OCI-LY1 (cell line): ENCODE results near the gene SDC4.

ENCODE experiments used
- H2AFZ ChIP-seq: fragments of 200-600 bp; sonication (generic), shearing (Covaris generic); 2 replicates; pipeline ENCODE4 v1.6.0; 2014; ENCODE audit warnings: antibody characterized with exemption, mild to moderate bottlenecking, low read length
- H3F3A ChIP-seq: fragments of 200-600 bp; sonication (generic), shearing (Covaris generic); 2 replicates; pipeline ENCODE4 v1.6.0; 2014; ENCODE audit warnings: mild to moderate bottlenecking, antibody characterized with exemption, low read length, moderate library complexity; ENCODE audit not compliant: insufficient read depth
- H3K27ac ChIP-seq: fragments of 200-600 bp; sonication (generic); 2 replicates; pipeline ENCODE4 v1.5.1; 2014; ENCODE audit warnings: low read length, mixed run types, mild to moderate bottlenecking, low read depth; ENCODE audit not compliant: poor library complexity, severe bottlenecking
- H3K27me3 ChIP-seq: fragments of 200-600 bp; sonication (generic); 2 replicates; pipeline ENCODE4 v1.6.0; 2014; ENCODE audit warnings: antibody characterized with exemption, mild to moderate bottlenecking, low read length, moderate library complexity; ENCODE audit not compliant: insufficient read depth
- H3K36me3 ChIP-seq: fragments of 200-600 bp; sonication (generic); 2 replicates; pipeline ENCODE4 v1.6.1; 2014; ENCODE audit warnings: mild to moderate bottlenecking, antibody characterized with exemption, low read length, moderate library complexity, mixed read lengths; ENCODE audit not compliant: insufficient read depth
- H3K4me1 ChIP-seq: fragments of 200-600 bp; sonication (generic); 2 replicates; pipeline ENCODE4 v1.5.1; 2014; ENCODE audit warnings: mild to moderate bottlenecking, low read length, moderate library complexity; ENCODE audit not compliant: insufficient read depth, severe bottlenecking
- H3K4me2 ChIP-seq: fragments of 200-600 bp; sonication (generic), shearing (Covaris generic); 2 replicates; pipeline ENCODE4 v1.6.1; 2014; ENCODE audit warnings: low read length
- H3K4me3 ChIP-seq: fragments of 200-600 bp; sonication (generic); 2 replicates; pipeline ENCODE4 v1.5.1; 2014; ENCODE audit warnings: low read length, low read depth, mild to moderate bottlenecking, mixed read lengths; ENCODE audit not compliant: poor library complexity, severe bottlenecking
- H3K79me2 ChIP-seq: fragments of 200-600 bp; shearing (Covaris generic); 2 replicates; pipeline ENCODE4 v1.6.1; 2016; ENCODE audit warnings: mixed run types, low read length, mixed read lengths; ENCODE audit not compliant: insufficient read depth
- H3K9ac ChIP-seq: fragments of 200-600 bp; sonication (generic), shearing (Covaris generic); 2 replicates; pipeline ENCODE4 v1.6.1; 2014; ENCODE audit warnings: mild to moderate bottlenecking, low read length, mixed read lengths
- H3K9me2 ChIP-seq: fragments of 200-600 bp; sonication (generic), shearing (Covaris generic); 2 replicates; pipeline ENCODE4 v1.6.1; 2014; ENCODE audit warnings: low read depth, mild to moderate bottlenecking, low read length, mixed read lengths
- H3K9me3 ChIP-seq: fragments of 200-600 bp; shearing (Covaris generic); 2 replicates; pipeline ENCODE4 v1.6.1; 2014; ENCODE audit warnings: low read length, mixed read lengths
- H4K20me1 ChIP-seq: fragments of 200-600 bp; sonication (generic), shearing (Covaris generic); 2 replicates; pipeline ENCODE4 v1.6.0; 2016; ENCODE audit warnings: mild to moderate bottlenecking, low read length; ENCODE audit not compliant: insufficient read depth
- CTCF ChIP-seq: fragments of 200-600 bp; sonication (generic), shearing (Covaris generic); IDR thresholded peaks from 2 replicates; pipeline ENCODE4 v1.5.1; 2017; ENCODE audit warnings: mild to moderate bottlenecking, antibody characterized with exemption, low read length, moderate library complexity, mixed read lengths
- EZH2 ChIP-seq: fragments of 200-600 bp; sonication (generic), shearing (Covaris generic); IDR thresholded peaks from 2 replicates; pipeline ENCODE4 v1.8.0; 2017; ENCODE audit warnings: borderline replicate concordance, mixed run types, mild to moderate bottlenecking, antibody characterized with exemption, low read length, moderate library complexity, mixed read lengths

Gene SDC4

GRCh38 chr20:45341579-45341938 lies 6.7 kb downstream of the SDC4 start:
- H3K4me2 ChIP-seq, result no peak overlapping the region
- TF ChIP-seq CTCF (no peak), EZH2 (no peak)
- H3K36me3 ChIP-seq, result no peaks in the 10 kb centered on the region
- H3K9me3 ChIP-seq, result no peaks in the 10 kb centered on the region
- no peak overlapping the region for H3K9ac ChIP-seq
- no peaks in the 10 kb centered on the region for H3K4me1 ChIP-seq
- H3F3A ChIP-seq, result no peaks in the 10 kb centered on the region
- H2AFZ ChIP-seq, result no peak overlapping the region
- H3K4me3 ChIP-seq, result no peak overlapping the region
- H3K27ac ChIP-seq, result no peak overlapping the region
- H3K27me3 ChIP-seq, result peaks cover 21% of the 10 kb centered on the region
- H3K9me2 ChIP-seq, result no peaks in the 10 kb centered on the region
- no peaks in the 10 kb centered on the region for H4K20me1 ChIP-seq
- no peaks in the 10 kb centered on the region for H3K79me2 ChIP-seq

- H3K36me3 ChIP-seq, result no peaks in the 10 kb centered on the region
- no peak overlapping the region for H2AFZ ChIP-seq
- peaks cover 21% of the 10 kb centered on the region for H3K27me3 ChIP-seq
- H3K4me3 ChIP-seq, result no peak overlapping the region
- no peaks in the 10 kb centered on the region for H3K4me1 ChIP-seq
- H4K20me1 ChIP-seq, result no peaks in the 10 kb centered on the region
- H3K9me3 ChIP-seq, result no peaks in the 10 kb centered on the region
- no peaks in the 10 kb centered on the region for H3K79me2 ChIP-seq
- TF ChIP-seq CTCF (no peak), EZH2 (no peak)
- H3F3A ChIP-seq, result no peaks in the 10 kb centered on the region
- H3K27ac ChIP-seq, result no peak overlapping the region
- H3K4me2 ChIP-seq, result no peak overlapping the region
- no peaks in the 10 kb centered on the region for H3K9me2 ChIP-seq
- no peak overlapping the region for H3K9ac ChIP-seq
Measured at GRCh38 chr20:45340951-45341350, 7.3 kb downstream of the SDC4 start.

- Histone ChIP-seq H3F3A (no peaks in the 10 kb centered on the region), H3K4me1 (no peaks in the 10 kb centered on the region), H3K79me2 (no peaks in the 10 kb centered on the region), H3K9me3 (no peaks in the 10 kb centered on the region), H4K20me1 (no peaks in the 10 kb centered on the region), H3K4me3 (no peak overlapping the region), H2AFZ (no peak overlapping the region), H3K9me2 (no peaks in the 10 kb centered on the region), H3K36me3 (no peaks in the 10 kb centered on the region), H3K9ac (no peak overlapping the region), H3K27ac (no peak overlapping the region), H3K4me2 (no peak overlapping the region), H3K27me3 (peaks cover 21% of the 10 kb centered on the region)
- TF ChIP-seq CTCF, result no peak
- no peak for TF ChIP-seq EZH2
Measured at GRCh38 chr20:45340236-45340847, 7.9 kb downstream of the SDC4 start.
